ENCODE results near the gene ZNF764.
"Not testable (repeated sequence)": the region's sequence is repeated elsewhere in the genome, so short reads cannot be mapped to it uniquely, and the experiment has no call there.

Gene ZNF764

DNA sequence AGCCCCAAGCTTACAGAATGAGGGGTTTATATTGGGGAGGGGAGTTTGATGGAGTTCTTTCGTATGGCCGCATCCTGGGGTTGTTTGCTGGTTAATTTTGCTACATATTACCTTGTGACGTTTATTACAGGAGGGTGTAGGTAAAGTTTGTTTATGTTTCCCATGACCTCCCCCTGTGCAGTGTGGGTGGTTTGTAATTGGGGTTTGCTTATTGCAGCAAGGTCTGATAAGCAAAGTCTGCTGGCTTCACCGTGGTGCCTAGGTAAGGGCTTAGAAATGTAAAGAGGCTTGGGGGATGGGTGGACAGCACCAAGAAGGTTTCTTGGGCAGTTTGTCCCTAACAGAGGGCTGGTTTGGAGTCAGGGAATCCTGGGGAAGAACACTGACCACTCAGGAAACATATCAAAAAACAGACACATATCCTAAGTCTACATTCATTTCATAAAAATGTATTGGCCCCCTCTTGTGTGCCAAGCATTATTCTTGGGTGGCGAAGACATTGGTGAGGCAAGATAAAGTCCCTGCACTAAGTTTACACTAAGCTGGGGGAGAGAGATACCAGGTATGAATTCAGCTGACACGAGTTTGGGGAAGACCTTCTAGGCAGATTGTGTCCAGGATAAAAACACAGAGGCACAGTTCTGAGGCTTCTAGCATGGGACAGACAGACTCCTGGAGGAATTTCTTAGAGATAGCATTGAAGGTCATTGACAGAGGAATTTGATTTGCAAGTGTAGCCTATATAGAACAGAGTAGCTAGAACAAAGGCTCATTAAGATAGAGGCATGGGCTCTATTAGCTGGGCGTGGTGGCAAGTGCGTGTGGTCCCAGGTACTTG is 9.5 kb downstream of the ZNF764 start:
- no peak for DNase-seq (ENCODE audit: low spot score)

DNA sequence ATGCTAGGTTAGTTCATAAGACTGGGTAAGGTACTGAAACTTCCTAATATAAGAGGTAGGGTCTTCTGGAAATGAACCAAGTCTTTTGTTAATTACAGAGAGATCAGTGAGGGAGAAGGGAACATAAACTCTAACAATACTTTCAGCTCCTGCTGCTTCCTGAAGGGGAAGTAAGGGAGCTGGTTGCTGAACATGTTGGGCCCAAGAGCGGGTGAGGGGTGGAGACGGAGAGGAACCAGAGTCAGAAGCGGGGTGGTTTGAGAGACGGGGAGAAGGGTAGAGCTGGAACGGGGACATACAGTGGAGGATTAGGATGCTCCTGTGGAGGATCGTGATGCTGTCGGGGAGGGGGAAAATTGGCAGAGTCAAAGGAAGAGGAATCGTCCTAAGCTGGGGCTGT is 12.1 kb downstream of the ZNF764 start:
- DNase-seq (ENCODE audit: low spot score), result no peak

DNA sequence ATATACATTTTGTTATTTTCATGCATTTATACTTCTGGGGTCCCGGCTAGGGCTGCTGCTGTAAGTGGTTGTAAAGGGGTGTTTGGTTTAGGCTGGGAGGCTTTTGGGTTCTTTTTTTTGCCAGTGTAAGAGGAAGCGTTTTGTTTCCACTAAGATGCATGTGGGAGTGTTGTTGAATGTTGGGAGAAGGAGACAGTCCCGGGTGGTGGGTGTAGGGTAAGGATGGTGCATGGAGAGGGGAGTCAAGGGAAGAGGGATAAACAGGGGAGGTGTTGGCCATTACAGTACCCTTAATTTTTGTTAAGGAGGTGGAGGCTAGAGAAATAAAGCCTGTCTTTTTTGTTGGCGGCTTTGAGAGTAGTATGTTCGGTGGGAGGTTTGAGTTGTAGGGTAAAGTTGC is 15.1 kb downstream of the ZNF764 start:
- no peak for DNase-seq (ENCODE audit: low spot score)

- peak; percentile 50 for DNase-seq (ENCODE audit: low spot score)
Observed at GRCh38 chr16:30541502-30542329, 16.5 kb downstream of the ZNF764 start.

- not testable (repeated sequence) for DNase-seq (ENCODE audit: low spot score)
Observed at GRCh38 chr16:30540916-30541464, 17.2 kb downstream of the ZNF764 start.

GRCh38 chr16:30539986-30540526 is 18.1 kb downstream of the ZNF764 start:
- not testable (repeated sequence) for DNase-seq (ENCODE audit: low spot score)

DNA sequence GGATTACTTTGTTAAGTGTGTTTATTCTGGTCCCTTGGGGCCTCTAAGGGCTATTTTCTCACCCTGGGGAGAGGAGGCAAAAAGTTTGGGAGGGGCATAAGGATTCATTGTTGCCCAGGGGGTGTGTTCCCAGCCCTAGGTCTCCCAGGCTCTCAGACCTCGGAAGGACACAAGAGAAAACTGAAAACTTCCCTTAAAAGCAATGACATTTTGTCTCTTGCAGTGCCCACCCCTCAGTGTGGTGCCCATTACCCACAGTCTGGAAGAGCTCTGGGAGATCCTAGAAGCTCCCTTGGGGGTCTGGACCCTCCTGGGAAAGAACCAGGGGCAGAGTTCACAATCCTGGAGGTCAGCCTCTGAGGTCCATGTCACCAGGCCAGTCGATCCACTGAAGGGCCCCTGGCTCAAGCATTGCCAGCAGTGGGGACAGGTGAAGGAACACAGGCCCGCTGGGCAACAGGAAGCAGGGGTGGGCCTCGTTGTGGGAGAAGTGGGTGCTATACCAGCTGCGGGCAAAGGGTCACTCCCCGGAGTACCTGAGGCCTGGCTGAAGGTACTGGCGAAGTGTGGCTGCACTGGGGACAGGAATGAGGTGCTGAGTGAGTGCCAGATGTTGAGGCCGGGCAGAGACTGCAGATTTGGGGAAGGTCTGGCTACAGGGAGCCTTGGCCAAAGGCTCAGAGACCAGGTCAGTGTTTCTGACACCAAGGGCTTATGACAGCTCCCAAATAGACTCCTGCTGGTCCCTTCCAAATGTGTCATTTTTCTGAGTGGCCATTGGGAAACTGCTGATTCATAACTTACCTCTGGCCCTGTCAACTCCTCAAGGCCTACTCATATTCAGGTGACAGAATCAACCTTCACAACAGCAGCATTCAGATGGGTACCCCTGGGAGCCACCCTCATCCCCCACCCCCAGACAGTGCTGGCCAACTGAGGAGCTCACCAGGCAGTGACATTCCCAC is 18.9 kb downstream of the ZNF764 start:
- no peak for DNase-seq (ENCODE audit: low spot score)

- peak; percentile 48 for DNase-seq (ENCODE audit: low spot score)
Observed at GRCh38 chr16:30536391-30537024, 21.7 kb downstream of the ZNF764 start.

- peak; percentile 88 for DNase-seq (ENCODE audit: low spot score)
Observed at GRCh38 chr16:30535777-30536190, 22.4 kb downstream of the ZNF764 start.

DNA sequence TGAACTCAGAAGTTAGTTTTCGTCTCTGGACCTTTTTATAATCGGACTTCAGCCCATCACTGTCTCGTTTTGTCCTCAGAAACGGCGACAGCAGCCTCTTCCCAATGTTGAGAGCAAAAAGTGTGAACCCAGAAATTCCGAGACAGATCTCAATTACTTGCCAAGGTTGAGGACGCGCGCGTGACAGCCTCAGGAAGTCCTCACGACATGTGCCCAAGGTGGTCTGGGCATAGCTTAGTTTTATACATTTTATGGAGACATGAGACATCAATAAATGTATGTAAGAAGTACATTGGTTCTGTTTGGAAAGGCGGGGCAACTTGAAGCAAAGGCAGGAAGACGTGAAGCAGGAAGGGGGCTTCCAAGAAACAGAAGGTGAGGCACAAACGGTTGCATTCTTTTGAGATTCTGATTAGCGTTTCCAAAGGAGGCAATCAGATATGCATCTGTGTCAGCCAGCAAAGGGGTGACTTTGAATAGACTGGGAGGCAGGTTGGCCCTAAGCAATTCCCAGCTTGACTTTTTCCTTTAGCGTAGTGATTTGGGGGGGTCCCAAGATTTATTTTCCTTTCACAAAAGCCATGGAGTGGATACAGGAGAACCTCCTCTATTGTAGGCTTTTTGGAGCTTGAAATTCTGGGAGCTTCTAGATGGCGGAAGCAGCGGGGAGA is 22.9 kb downstream of the ZNF764 start:
- no peak for DNase-seq (ENCODE audit: low spot score)

DNA sequence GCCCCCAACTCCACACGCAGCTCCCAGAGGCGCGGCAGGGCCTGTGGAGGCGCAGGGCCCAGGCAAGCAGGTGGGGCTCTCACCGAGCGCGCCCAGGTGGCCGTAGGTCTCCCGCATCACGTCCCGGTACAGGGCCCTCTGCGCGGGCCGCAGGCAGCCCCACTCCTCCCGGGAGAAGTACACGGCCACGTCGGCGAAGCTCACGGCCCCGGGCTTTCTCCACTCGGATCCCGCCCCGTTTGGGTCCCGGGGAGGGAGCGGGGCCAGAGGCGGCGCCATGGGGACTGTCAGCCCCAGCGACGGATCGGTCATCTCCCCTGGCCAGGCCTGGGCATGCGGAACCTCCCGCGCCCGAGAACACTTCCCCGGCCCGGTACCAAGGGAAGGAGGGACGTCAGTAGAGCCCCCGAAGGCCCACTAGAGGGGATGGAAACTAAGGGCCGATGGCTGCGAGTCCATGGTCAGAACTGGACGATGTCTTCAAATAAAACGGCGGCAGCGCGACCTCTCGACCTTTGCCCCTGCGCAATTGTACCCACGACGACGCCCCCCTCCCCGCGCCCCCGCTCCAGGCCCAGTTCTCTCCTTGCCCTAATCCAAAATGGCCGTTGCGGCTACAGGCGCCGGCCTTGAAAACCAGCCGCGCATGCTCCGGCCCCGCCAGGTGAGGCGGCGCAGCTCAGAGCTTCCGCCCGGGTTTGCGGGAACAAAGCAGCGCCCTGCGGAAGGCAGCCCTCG is 23.6 kb downstream of the ZNF764 start, which contains the start of gene ZNF747:
ZNF747 (minus strand) TSS at position 491 of the 738 bp plus-strand sequence; CDS start at position 312, 179 bp downstream.
- DNase-seq (ENCODE audit: low spot score), result peak; percentile 88

GRCh38 chr16:30533748-30534367 is 24.3 kb downstream of the ZNF764 start:
- DNase-seq (ENCODE audit: low spot score), result peak; percentile 20

DNA sequence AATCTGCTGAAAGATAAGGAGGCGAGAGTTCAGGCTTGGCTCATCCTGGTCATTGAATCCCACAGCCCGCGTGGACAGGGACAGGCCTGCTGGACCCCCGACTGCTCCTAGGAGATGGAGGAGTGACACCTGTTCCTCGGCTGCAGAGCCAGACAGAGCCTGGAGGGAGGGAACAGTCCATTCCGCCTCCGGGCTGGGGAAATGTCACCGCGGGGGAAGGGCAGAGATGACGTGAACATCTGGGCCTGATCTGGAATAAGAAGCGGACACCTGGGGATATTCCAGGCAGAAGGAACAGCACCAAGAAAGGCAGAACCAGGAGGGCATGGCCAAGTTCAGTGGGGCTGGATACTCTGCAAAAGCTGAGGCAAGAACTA is 25.0 kb downstream of the ZNF764 start:
- DNase-seq (ENCODE audit: low spot score), result no peak

DNA sequence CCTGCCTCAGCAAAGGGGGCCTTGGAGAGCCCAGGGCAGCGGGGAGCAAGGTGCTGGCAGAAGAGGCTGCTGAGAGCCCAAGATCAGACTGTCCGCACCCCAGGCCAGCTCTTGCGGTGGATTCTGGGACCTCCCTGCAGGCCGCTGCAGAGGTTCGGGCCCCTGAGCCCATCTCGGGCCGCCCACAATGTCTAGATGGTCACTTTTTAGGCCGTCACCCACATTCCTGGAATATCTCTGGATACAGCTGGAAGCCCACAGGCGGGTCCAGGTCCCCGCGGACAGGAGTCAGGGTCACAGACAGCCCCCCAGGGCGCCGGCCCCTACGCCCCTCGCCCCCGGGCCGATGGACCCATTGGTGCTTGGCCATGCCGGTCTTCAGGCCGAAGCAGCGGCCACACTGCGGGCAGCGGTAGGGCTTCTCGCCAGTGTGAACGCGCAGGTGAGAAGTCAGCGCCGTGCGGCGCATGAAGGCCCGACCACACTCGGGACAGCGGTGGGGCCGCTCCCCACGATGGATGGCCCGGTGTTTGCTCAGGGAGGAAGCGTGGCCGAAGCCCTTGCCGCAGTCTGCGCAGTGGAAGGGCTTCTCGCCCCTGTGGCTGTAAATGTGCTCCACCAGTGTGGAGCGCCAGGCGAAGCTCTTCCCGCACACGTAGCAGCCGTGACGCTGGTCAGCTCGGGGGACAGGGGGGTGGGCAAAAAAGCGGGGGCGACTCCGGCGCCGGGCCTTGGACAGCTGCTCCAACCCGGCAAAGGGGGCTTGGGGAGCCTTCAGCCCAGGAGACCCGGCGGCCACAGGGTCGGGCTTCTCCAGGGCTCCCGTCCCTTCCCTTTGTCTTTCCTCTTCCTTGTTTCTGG is 25.7 kb downstream of the ZNF764 start:
- no peak for DNase-seq (ENCODE audit: low spot score)

GRCh38 chr16:30530163-30531037 is 27.8 kb downstream of the ZNF764 start:
- no peak for DNase-seq (ENCODE audit: low spot score)

- no peak for DNase-seq (ENCODE audit: low spot score)
Observed at GRCh38 chr16:30528799-30529457, 29.2 kb downstream of the ZNF764 start.
